GM23248 (cell line): ENCODE data around the gene NRROS. TPM values are rescaled to one million over a fixed set of nuclear protein-coding genes. Genes with fewer than 3 reads are reported as not detected.
"Not testable (repeated sequence)": the region's sequence is repeated elsewhere in the genome, so short reads cannot be mapped to it uniquely, and the experiment has no call there.

Experiments used
- DNase-seq: peaks from one replicate; pipeline ENCODE4 v3.0.0-alpha.2; 2015
- H2AFZ ChIP-seq: fragments of 200-600 bp; sonication (generic); 2 replicates; pipeline ENCODE4 v1.6.1; 2016; ENCODE audit warnings: antibody characterized with exemption
- H3F3A ChIP-seq: fragments of 200-600 bp; sonication (generic); 2 replicates; pipeline ENCODE4 v1.6.1; 2016; ENCODE audit warnings: mild to moderate bottlenecking, antibody characterized with exemption, mixed run types; ENCODE audit not compliant: insufficient read depth
- H3K27ac ChIP-seq: fragments of 200-600 bp; sonication (generic); 2 replicates; pipeline ENCODE4 v1.5.1; 2016; ENCODE audit warnings: mild to moderate bottlenecking
- H3K27me3 ChIP-seq: fragments of 200-600 bp; sonication (generic); replicated peaks from 2 replicates; pipeline ENCODE4 v1.6.1; 2016; ENCODE audit warnings: mild to moderate bottlenecking; ENCODE audit not compliant: insufficient read depth
- H3K36me3 ChIP-seq: fragments of 200-600 bp; sonication (generic); 2 replicates; pipeline ENCODE4 v1.6.1; 2016; ENCODE audit warnings: low read depth, mild to moderate bottlenecking
- H3K4me1 ChIP-seq: fragments of 200-600 bp; sonication (generic); 2 replicates; pipeline ENCODE4 v1.6.1; 2016; ENCODE audit warnings: mild to moderate bottlenecking; ENCODE audit not compliant: insufficient read depth
- H3K4me2 ChIP-seq: fragments of 200-600 bp; sonication (generic); one replicate; pipeline ENCODE4 v1.6.1; 2016; ENCODE audit warnings: mild to moderate bottlenecking; ENCODE audit not compliant: unreplicated experiment
- H3K4me3 ChIP-seq: fragments of 200-600 bp; sonication (generic); 2 replicates; pipeline ENCODE4 v1.5.1; 2016; ENCODE audit warnings: mild to moderate bottlenecking
- H3K79me2 ChIP-seq: fragments of 200-600 bp; sonication (generic); 2 replicates; pipeline ENCODE4 v1.6.1; 2016; ENCODE audit warnings: mild to moderate bottlenecking; ENCODE audit not compliant: insufficient read depth
- H3K9ac ChIP-seq: fragments of 200-600 bp; sonication (generic); 2 replicates; pipeline ENCODE4 v1.6.1; 2016; ENCODE audit warnings: mild to moderate bottlenecking
- H3K9me2 ChIP-seq: fragments of 200-600 bp; sonication (generic); 2 replicates; pipeline ENCODE4 v1.6.1; 2016; ENCODE audit warnings: mixed run types, mild to moderate bottlenecking, moderate library complexity; ENCODE audit not compliant: insufficient read depth
- H3K9me3 ChIP-seq: fragments of 200-600 bp; sonication (generic); one replicate; pipeline ENCODE4 v1.6.1; 2017; ENCODE audit warnings: low read depth
- H4K20me1 ChIP-seq: fragments of 200-600 bp; sonication (generic); 2 replicates; pipeline ENCODE4 v1.6.0; 2016; ENCODE audit not compliant: insufficient read depth
- EZH2 ChIP-seq: fragments of 200-600 bp; sonication (generic); IDR thresholded peaks from 2 replicates; pipeline ENCODE4 v1.6.1; 2018; ENCODE audit warnings: antibody characterized with exemption, mild to moderate bottlenecking; ENCODE audit not compliant: insufficient read depth, poor library complexity, severe bottlenecking
- EZH2phosphoT487 ChIP-seq: fragments of 200-600 bp; sonication (generic); IDR thresholded peaks from 2 replicates; pipeline ENCODE4 v1.6.1; 2018; ENCODE audit warnings: antibody characterized with exemption, moderate library complexity, mild to moderate bottlenecking, low read depth; ENCODE audit not compliant: insufficient read depth
- WGBS, 2 experiments: methylation state at CpG; one replicate each; pipeline ENCODE4 v1.1.6; 2015 to 2017; ENCODE audit warnings: low lambda C conversion rate in 2 of 2, low coverage in 1 of 2; ENCODE audit errors: missing lambda C conversion rate in 2 of 2; 5-methylcytosine and 5-hydroxymethylcytosine counted together
- in situ Hi-C: fragments of 300-500 bp; cut with MboI; formaldehyde crosslinking; loops from 2 replicates; pipeline ENCODE4 v1.15.0; 2020
- polyA plus RNA-seq: library from polyadenylated mRNA; unstranded; fragments of >200 nt; fragmentation: Nextera tagmentation; extraction: Ambion mirVana; gene quantifications from 2 replicates; pipeline ENCODE4 v1.2.1, GENCODE V29; 2016
- total RNA-seq: library from RNA; depleted of rRNA; stranded (reverse); fragments of >200 nt; shearing (Covaris generic); gene quantifications from 2 replicates; pipeline ENCODE4 v1.2.3, GENCODE V29; 2014; rRNA removed

The NRROS gene
- total RNA-seq (0.22 TPM in 1 of 2 replicates, not detected in the other), polyA plus RNA-seq (not detected in 2 replicates)

DNA sequence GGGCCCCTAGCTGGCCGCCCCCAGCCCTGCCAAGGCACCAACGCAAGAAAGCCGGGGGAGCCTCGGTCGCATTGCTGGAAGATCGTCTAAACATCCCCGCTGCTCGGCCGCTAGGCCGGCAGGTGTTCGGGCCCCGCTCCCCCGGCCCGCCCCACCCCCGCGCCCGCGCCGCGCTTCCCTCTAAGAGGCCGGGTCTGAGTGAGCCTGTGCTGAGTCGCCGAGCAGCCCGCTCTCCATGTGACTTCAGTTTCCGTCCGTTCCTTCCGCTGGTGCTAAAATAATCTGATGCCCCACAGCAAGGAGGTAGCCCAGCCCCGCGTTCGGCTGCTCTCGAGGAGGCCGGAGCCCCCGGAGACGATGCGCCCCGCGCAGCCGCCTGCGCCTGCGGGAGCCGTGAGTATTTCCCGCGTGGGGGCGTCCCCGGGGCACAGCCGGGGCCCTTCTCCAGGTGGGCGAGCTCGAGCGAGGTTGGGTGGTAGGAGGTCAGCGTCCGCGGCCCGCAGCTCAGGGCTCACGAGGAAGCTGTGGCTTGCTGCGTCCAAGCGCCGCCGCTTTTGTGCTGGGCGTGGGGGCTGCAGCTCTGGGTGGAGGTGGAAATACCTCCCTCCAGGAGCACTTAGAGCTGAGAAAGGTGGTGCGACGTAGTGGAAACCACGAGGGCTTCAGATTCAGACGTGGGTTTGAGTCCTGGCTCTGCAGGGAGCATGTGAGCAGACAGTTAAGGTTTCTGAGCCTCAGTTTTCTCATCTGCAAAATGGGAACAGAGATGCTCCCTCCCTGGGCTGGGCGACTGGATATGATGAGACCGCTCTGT lies at the start of gene NRROS:
TSS of gene NRROS (plus strand) at position 212 of the 814 bp plus-strand sequence. CDS start 14,846 bp downstream, outside the sequence.
- WGBS, 2 experiments = 10 to 11% methylated on average over 48 to 61 of the region's 65 CpGs
- DNase-seq = peak; percentile 76
- Histone ChIP-seq H3K9ac (peak within 1 kb of the TSS; percentile 30; the same call in 1 of the 2 replicates), H3K9me2 (no peaks in the 10 kb centered on the region), H4K20me1 (no peaks in the 10 kb centered on the region), H3K27me3 (peaks cover 5% of the 10 kb centered on the region; the same call in 1 of the 2 replicates), H3K27ac (no peak within 1 kb of the TSS), H3K4me3 (peak within 1 kb of the TSS; percentile 73), H3K36me3 (no peaks in the 10 kb centered on the region), H2AFZ (peak within 1 kb of the TSS; percentile 82), H3F3A (no peaks in the 10 kb centered on the region), H3K4me2 (peak within 1 kb of the TSS; percentile 61), H3K9me3 (no peaks in the 10 kb centered on the region), H3K79me2 (no peaks in the 10 kb centered on the region), H3K4me1 (no peaks in the 10 kb centered on the region)
- in situ Hi-C loops = no loop called here
- TF ChIP-seq EZH2 = no peak
- no peak for TF ChIP-seq EZH2phosphoT487

DNA sequence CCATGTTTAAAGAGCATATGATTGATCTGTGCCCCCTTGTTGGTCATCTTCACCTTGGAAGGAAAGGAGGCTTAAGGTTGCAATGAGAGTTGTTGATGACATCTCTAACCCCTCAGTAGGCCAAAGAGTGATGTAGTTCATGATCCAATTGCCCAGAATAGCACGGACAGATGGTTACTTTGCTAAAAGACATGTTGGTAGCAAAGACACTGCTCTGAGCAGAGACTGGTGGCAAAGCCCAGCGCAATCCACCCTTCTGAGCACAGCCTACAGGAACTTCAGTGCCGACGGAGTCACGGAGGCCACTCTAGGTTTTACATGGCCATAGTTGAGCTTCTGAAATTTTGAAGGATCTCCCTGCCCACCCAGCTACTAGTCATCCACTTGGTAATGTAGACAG lies 49.2 kb upstream of the NRROS start:
- Histone ChIP-seq H3K27me3 (no peaks in the 10 kb centered on the region), H3K4me3 (no peak overlapping the region), H3F3A (no peaks in the 10 kb centered on the region), H3K9me2 (no peaks in the 10 kb centered on the region), H4K20me1 (no peaks in the 10 kb centered on the region), H3K9ac (no peak overlapping the region), H3K4me2 (no peak overlapping the region), H2AFZ (no peak overlapping the region), H3K36me3 (peaks cover 13% of the 10 kb centered on the region; the same call in 1 of the 2 replicates), H3K9me3 (no peaks in the 10 kb centered on the region), H3K27ac (no peak overlapping the region), H3K4me1 (0 out of 2 replicates have a peak, but pooled peaks cover under 1% of the 10 kb centered on the region), H3K79me2 (no peaks in the 10 kb centered on the region)
- in situ Hi-C loops = no loop called here
- 85 to 89% methylated on average over 5 of the region's 5 CpGs for WGBS, 2 experiments
- no peak for TF ChIP-seq EZH2phosphoT487
- TF ChIP-seq EZH2 = no peak
- DNase-seq = no peak

DNA sequence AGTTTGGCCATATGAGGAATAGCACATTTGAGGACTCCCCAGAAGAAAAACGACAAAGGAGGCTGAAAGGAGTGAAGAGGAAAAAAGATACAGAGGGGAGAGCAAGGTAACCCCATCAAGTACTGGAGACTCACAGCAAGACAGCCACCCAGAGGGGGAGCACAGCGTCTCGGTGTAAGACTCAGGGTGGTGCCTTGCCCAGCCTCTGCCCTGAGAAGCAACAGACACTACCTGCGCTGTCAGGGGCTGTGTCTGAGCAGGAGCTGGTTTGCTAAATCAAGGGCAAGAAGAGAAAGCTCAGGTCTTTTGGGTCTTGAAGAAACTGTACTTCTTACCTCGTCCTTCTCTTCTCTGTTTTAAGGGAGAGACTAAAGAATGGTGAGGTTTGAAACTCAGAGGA lies 43.1 kb upstream of the NRROS start:
- Histone ChIP-seq H3K4me1 (no peaks in the 10 kb centered on the region), H3K27ac (no peak overlapping the region), H3K4me2 (no peak overlapping the region), H4K20me1 (no peaks in the 10 kb centered on the region), H3F3A (no peaks in the 10 kb centered on the region), H3K9ac (no peak overlapping the region), H3K9me3 (no peaks in the 10 kb centered on the region), H3K79me2 (no peaks in the 10 kb centered on the region), H3K4me3 (no peak overlapping the region), H3K9me2 (no peaks in the 10 kb centered on the region), H2AFZ (no peak overlapping the region), H3K27me3 (peaks cover 30% of the 10 kb centered on the region; the same call in 1 of the 2 replicates), H3K36me3 (no peaks in the 10 kb centered on the region)
- in situ Hi-C loops = no loop called here
- DNase-seq = peak; percentile 8
- TF ChIP-seq EZH2phosphoT487 = no peak
- no peak for TF ChIP-seq EZH2
- 10 to 15% methylated on average over 5 of the region's 5 CpGs for WGBS, 2 experiments

GRCh38 chr3:196597971-196598733 lies 41.3 kb upstream of the NRROS start:
- H3K9ac ChIP-seq = 0 out of 2 replicates have a peak overlapping the region, but pooled peaks have one; percentile 29
- H3K4me1 ChIP-seq, H3F3A ChIP-seq, H3K9me3 ChIP-seq, H3K79me2 ChIP-seq, H3K27ac ChIP-seq, H3K36me3 ChIP-seq, H3K9me2 ChIP-seq, in situ Hi-C loops, H4K20me1 ChIP-seq: not testable (repeated sequence)
- 7 to 8% methylated on average over 25 of the region's 25 CpGs for WGBS, 2 experiments
- peaks cover 30% of the 10 kb centered on the region; the same call in 1 of the 2 replicates for H3K27me3 ChIP-seq
- peak; percentile 30 for DNase-seq
- peak overlapping the region; percentile 73 for H3K4me3 ChIP-seq
- H3K4me2 ChIP-seq = peak overlapping the region; percentile 93
- H2AFZ ChIP-seq = peak overlapping the region; percentile 96
